NCI-H748 treated with DMSO at 0.1 percent for 48 hours (cell line): ENCODE measurements around the gene KDM4B.
"Not testable (repeated sequence)": the region's sequence is repeated elsewhere in the genome, so short reads cannot be mapped to it uniquely, and the experiment has no call there.

Source experiments
- DNase-seq: peaks from one replicate; lab custom pipeline; 2025; lab: John Stamatoyannopoulos, UW

KDM4B gene

GRCh38 chr19:5178841-5179240 lies 209.9 kb downstream of the KDM4B start:
- no peak for DNase-seq

GRCh38 chr19:5179256-5179655 lies 210.3 kb downstream of the KDM4B start:
- no peak for DNase-seq

GRCh38 chr19:5181329-5181728 lies 212.4 kb downstream of the KDM4B start:
- no peak for DNase-seq

GRCh38 chr19:5182751-5183150 lies 213.8 kb downstream of the KDM4B start:
- DNase-seq: no peak

- DNase-seq: no peak
Measured at GRCh38 chr19:5183616-5184015, 214.7 kb downstream of the KDM4B start.

- DNase-seq: no peak
Measured at GRCh38 chr19:5184930-5185329, 216.0 kb downstream of the KDM4B start.

- DNase-seq: no peak
Measured at GRCh38 chr19:5186293-5187050, 217.6 kb downstream of the KDM4B start.

- DNase-seq: no peak
Measured at GRCh38 chr19:5188548-5189317, 219.8 kb downstream of the KDM4B start.

- no peak for DNase-seq
Measured at GRCh38 chr19:5189318-5189607, 220.3 kb downstream of the KDM4B start.

GRCh38 chr19:5191091-5191490 lies 222.2 kb downstream of the KDM4B start:
- no peak for DNase-seq

- DNase-seq: no peak
Measured at GRCh38 chr19:5192568-5192967, 223.7 kb downstream of the KDM4B start.

- DNase-seq: no peak
Measured at GRCh38 chr19:5193192-5193591, 224.3 kb downstream of the KDM4B start.

- no peak for DNase-seq
Measured at GRCh38 chr19:5194641-5195040, 225.7 kb downstream of the KDM4B start.

GRCh38 chr19:5195587-5195986 lies 226.7 kb downstream of the KDM4B start:
- DNase-seq: not testable (repeated sequence)

- DNase-seq: no peak
Measured at GRCh38 chr19:5196832-5197231, 227.9 kb downstream of the KDM4B start.

- no peak for DNase-seq
Measured at GRCh38 chr19:5200844-5201243, 231.9 kb downstream of the KDM4B start.

GRCh38 chr19:5202553-5202952 lies 233.6 kb downstream of the KDM4B start:
- no peak for DNase-seq
